ENCODE measurements around the gene KLK3. TPM values are rescaled to one million over a fixed set of nuclear protein-coding genes. Genes with fewer than 3 reads are reported as not detected.
A peak's percentile ranks its signal among the peaks of the same experiment; 100 is the strongest.

The KLK3 gene
- total RNA-seq, 1 experiment from 2014 or later = not detected

GRCh38 chr19:50906217-50906616 is 51.5 kb downstream of the KLK3 start:
- no peak overlapping the region for H3K27ac ChIP-seq (ENCODE audit: low read length)
- no peaks in the 10 kb centered on the region for H3K9me2 ChIP-seq (replicated peaks; ENCODE audit: insufficient read depth, low read length)
- no peaks in the 10 kb centered on the region for H3K79me2 ChIP-seq (ENCODE audit: low read length)
- DNase-seq = peak; percentile 90
- no peak overlapping the region for H3K9ac ChIP-seq (ENCODE audit: low read length)
- peaks cover 6% of the 10 kb centered on the region for H3K4me1 ChIP-seq (ENCODE audit: low read length)
- no peaks in the 10 kb centered on the region for H3K9me3 ChIP-seq (ENCODE audit: low read length)
- H3K4me3 ChIP-seq (ENCODE audit: low read length) = no peak overlapping the region
- no peaks in the 10 kb centered on the region for H3K36me3 ChIP-seq (ENCODE audit: insufficient read depth, low read length)
- H3K4me2 ChIP-seq (ENCODE audit: low read depth, low read length, poor library complexity, severe bottlenecking) = no peak overlapping the region
- H4K20me1 ChIP-seq (ENCODE audit: insufficient read depth, low read depth, low read length) = no peaks in the 10 kb centered on the region
- no peak overlapping the region for H2AFZ ChIP-seq (ENCODE audit: low read length)
- no peaks in the 10 kb centered on the region for H3K27me3 ChIP-seq (ENCODE audit: low read length)

- H3K9me3 ChIP-seq (ENCODE audit: low read length) = no peaks in the 10 kb centered on the region
- no peak overlapping the region for H3K9ac ChIP-seq (ENCODE audit: low read length)
- DNase-seq = no peak
- H4K20me1 ChIP-seq (ENCODE audit: insufficient read depth, low read depth, low read length) = no peaks in the 10 kb centered on the region
- no peak overlapping the region for H3K4me2 ChIP-seq (ENCODE audit: low read depth, low read length, poor library complexity, severe bottlenecking)
- no peak overlapping the region for H3K4me3 ChIP-seq (ENCODE audit: low read length)
- H3K27ac ChIP-seq (ENCODE audit: low read length) = no peak overlapping the region
- H3K79me2 ChIP-seq (ENCODE audit: low read length) = no peaks in the 10 kb centered on the region
- H3K9me2 ChIP-seq (replicated peaks; ENCODE audit: insufficient read depth, low read length) = no peaks in the 10 kb centered on the region
- H3K4me1 ChIP-seq (ENCODE audit: low read length) = peaks cover 6% of the 10 kb centered on the region
- H3K27me3 ChIP-seq (ENCODE audit: low read length) = no peaks in the 10 kb centered on the region
- no peak overlapping the region for H2AFZ ChIP-seq (ENCODE audit: low read length)
- no peaks in the 10 kb centered on the region for H3K36me3 ChIP-seq (ENCODE audit: insufficient read depth, low read length)
These were observed 53.6 kb downstream of the KLK3 start for GRCh38 chr19:50908336-50908735.

- Histone ChIP-seq H2AFZ (ENCODE audit: low read length) (no peak overlapping the region), H3K9me2 (replicated peaks; ENCODE audit: insufficient read depth, low read length) (no peaks in the 10 kb centered on the region), H3K27ac (ENCODE audit: low read length) (no peak overlapping the region), H3K4me1 (ENCODE audit: low read length) (peaks cover 6% of the 10 kb centered on the region), H3K79me2 (ENCODE audit: low read length) (no peaks in the 10 kb centered on the region), H3K9ac (ENCODE audit: low read length) (no peak overlapping the region), H3K9me3 (ENCODE audit: low read length) (no peaks in the 10 kb centered on the region), H3K4me2 (ENCODE audit: low read depth, low read length, poor library complexity, severe bottlenecking) (no peak overlapping the region), H3K36me3 (ENCODE audit: insufficient read depth, low read length) (no peaks in the 10 kb centered on the region), H3K27me3 (ENCODE audit: low read length) (no peaks in the 10 kb centered on the region), H4K20me1 (ENCODE audit: insufficient read depth, low read depth, low read length) (no peaks in the 10 kb centered on the region), H3K4me3 (ENCODE audit: low read length) (no peak overlapping the region)
- peak; percentile 89 for DNase-seq
These were observed 54.7 kb downstream of the KLK3 start for GRCh38 chr19:50909240-50910070.

Other genes starting within 250 kb of the KLK3 start
- gene SYT3, start 215.0 kb upstream of the KLK3 start, total RNA-seq (2014; rRNA removed; shearing (Covaris generic); ENCODE audit: low replicate concordance) = 0.11 TPM in 1 of 2 replicates, not detected in the other
- gene C19orf81, start 205.5 kb upstream of the KLK3 start, total RNA-seq (2014; rRNA removed; shearing (Covaris generic); ENCODE audit: low replicate concordance) = 1.1 TPM in 1 of 2 replicates, not detected in the other
- not detected in 2 replicates for gene SHANK1, start 135.1 kb upstream of the KLK3 start, total RNA-seq (2014; rRNA removed; shearing (Covaris generic); ENCODE audit: low replicate concordance)
- gene CLEC11A, start 131.6 kb upstream of the KLK3 start, total RNA-seq (2014; rRNA removed; shearing (Covaris generic); ENCODE audit: low replicate concordance) = 0.47 and 1.6 TPM in 2 replicates
- gene GPR32, start 84.5 kb upstream of the KLK3 start, total RNA-seq (2014; rRNA removed; shearing (Covaris generic); ENCODE audit: low replicate concordance) = not detected in 2 replicates
- gene ACP4, start 64.5 kb upstream of the KLK3 start, total RNA-seq (2014; rRNA removed; shearing (Covaris generic); ENCODE audit: low replicate concordance) = not detected in 2 replicates
- not detected in 2 replicates for gene KLK1, start 31.1 kb upstream of the KLK3 start, total RNA-seq (2014; rRNA removed; shearing (Covaris generic); ENCODE audit: low replicate concordance)
- gene KLK15, start 21.3 kb upstream of the KLK3 start, total RNA-seq (2014; rRNA removed; shearing (Covaris generic); ENCODE audit: low replicate concordance) = not detected in 2 replicates
- 0.11 and 1.8 TPM in 2 replicates for gene KLK2, start 18.5 kb downstream of the KLK3 start, total RNA-seq (2014; rRNA removed; shearing (Covaris generic); ENCODE audit: low replicate concordance)
- gene KLK4, start 56.5 kb downstream of the KLK3 start, total RNA-seq (2014; rRNA removed; shearing (Covaris generic); ENCODE audit: low replicate concordance) = not detected in 2 replicates
- not detected in 2 replicates for gene KLK5, start 98.1 kb downstream of the KLK3 start, total RNA-seq (2014; rRNA removed; shearing (Covaris generic); ENCODE audit: low replicate concordance)
- gene KLK6, start 114.7 kb downstream of the KLK3 start, total RNA-seq (2014; rRNA removed; shearing (Covaris generic); ENCODE audit: low replicate concordance) = not detected in 2 replicates
- gene KLK7, start 129.0 kb downstream of the KLK3 start, total RNA-seq (2014; rRNA removed; shearing (Covaris generic); ENCODE audit: low replicate concordance) = not detected in 2 replicates
- not detected in 2 replicates for gene KLK8, start 146.7 kb downstream of the KLK3 start, total RNA-seq (2014; rRNA removed; shearing (Covaris generic); ENCODE audit: low replicate concordance)
- not detected in 2 replicates for gene KLK10, start 164.8 kb downstream of the KLK3 start, total RNA-seq (2014; rRNA removed; shearing (Covaris generic); ENCODE audit: low replicate concordance)
- not detected in 2 replicates for gene KLK11, start 171.7 kb downstream of the KLK3 start, total RNA-seq (2014; rRNA removed; shearing (Covaris generic); ENCODE audit: low replicate concordance)
- not detected in 2 replicates for gene KLK12, start 180.1 kb downstream of the KLK3 start, total RNA-seq (2014; rRNA removed; shearing (Covaris generic); ENCODE audit: low replicate concordance)
- not detected in 2 replicates for gene KLK13, start 210.2 kb downstream of the KLK3 start, total RNA-seq (2014; rRNA removed; shearing (Covaris generic); ENCODE audit: low replicate concordance)
- gene KLK14, start 228.0 kb downstream of the KLK3 start, total RNA-seq (2014; rRNA removed; shearing (Covaris generic); ENCODE audit: low replicate concordance) = 0.48 TPM in 1 of 2 replicates, not detected in the other